VCaP (cell line): ENCODE data around the gene GH1.
A peak's percentile ranks its signal among the peaks of the same experiment; 100 is the strongest.

Experiments used
- H3K27ac ChIP-seq: fragments of 450-650 bp; 2 replicates; pipeline ENCODE4 v1.5.1; 2017
- CTCF ChIP-seq: fragments of 450-650 bp; conservative IDR thresholded peaks from 2 replicates; pipeline ENCODE4 v1.5.1; 2017; ENCODE audit warnings: mild to moderate bottlenecking, moderate library complexity

Gene GH1

GRCh38 chr17:63956296-63956920 lies 37.8 kb upstream of the GH1 start:
- H3K27ac ChIP-seq, result no peak overlapping the region
- no peak for TF ChIP-seq CTCF

DNA sequence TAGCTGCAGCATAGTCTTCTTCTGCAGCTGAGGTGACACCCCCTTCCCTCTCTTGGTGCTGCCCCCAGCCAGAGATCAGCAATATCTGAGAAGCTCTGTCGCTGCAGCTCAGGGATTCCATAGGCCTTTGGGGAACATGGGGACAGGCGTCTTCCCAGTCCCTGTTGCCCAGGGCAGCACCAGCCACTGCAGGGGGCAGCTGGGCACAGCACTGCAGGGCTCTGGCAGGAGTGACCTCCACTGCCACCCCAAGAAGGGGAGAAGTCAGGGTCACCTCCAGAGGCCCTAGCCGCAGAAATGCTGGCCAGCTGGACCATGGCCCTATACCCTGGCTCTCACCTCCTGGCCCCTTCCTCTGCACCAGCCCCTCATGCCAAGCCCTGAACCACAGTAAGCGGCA lies 37.2 kb upstream of the GH1 start:
- TF ChIP-seq CTCF, result no peak
- H3K27ac ChIP-seq, result no peak overlapping the region

DNA sequence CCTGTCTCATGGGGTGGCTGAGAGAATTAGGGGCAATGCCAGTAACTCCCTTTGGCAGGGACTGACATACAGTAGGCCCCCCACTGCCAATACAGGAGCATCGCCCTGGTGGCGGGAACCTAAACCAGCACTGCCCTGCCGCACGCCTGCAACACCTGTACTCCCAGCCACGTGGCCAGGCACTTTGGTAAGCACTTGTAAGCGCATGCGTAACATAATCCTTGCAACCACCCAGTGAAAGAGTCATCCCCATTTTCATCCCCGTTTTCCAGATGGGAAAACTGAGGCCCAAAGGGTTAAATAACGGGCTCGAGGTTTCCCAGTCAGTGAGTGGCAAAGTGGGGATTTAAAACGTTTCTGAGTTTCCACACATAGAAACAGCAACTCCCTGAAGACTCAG lies 36.6 kb upstream of the GH1 start:
- no peak for TF ChIP-seq CTCF
- H3K27ac ChIP-seq, result no peak overlapping the region

- no peak for TF ChIP-seq CTCF
- H3K27ac ChIP-seq, result no peak overlapping the region
These were observed 35.9 kb upstream of the GH1 start for GRCh38 chr17:63954402-63955063.

DNA sequence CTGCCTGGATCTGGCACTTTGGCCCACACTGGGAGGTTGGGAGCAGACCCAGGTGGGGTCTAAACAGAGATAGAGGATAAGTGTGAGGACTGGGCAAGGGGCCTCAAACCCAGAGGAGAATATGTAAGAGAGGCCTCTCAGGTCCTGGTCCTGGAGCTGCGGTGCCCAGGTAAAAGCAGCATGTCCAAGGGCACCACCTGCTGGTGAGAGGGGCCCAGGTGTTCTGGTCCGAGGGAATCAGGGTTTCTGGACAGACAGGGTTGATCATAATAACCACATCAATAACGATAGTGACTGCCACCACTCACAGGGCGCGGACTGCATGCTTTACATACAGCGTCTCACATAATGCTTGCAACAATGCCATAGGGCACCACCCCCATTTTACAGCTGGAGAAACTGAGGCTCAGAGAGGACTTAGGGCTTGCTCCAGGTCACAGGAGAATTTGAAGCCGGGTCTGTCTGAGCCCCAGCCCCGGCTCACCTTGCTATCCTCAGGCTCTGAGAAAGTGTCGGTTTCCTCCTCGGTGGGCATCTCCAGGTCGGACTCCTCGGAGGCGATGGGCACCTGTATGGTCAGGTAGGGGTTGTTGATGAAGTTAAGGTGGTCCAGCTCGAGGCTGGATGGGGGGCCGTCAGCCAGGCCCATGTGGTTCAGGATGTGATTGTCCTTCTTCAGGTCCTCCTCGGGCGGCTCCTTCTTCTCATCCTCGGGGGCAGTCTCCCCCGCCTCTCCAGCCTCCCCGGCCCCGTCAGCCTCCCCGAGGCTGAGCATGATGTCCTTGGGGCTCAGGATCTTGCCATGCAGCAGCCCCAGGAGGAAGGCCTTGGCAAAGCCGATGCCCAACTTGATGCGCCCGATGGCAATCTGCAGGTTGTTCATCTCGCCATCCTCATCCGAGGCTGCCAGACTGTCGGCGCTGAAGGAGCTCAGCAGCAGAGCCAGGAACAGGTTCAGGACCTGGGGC lies 32.6 kb upstream of the GH1 start:
- TF ChIP-seq CTCF, result peak; percentile 87
- no peak overlapping the region for H3K27ac ChIP-seq

GRCh38 chr17:63949576-63950250 lies 31.1 kb upstream of the GH1 start:
- no peak for TF ChIP-seq CTCF

GRCh38 chr17:63948521-63948920 lies 29.9 kb upstream of the GH1 start:
- no peak overlapping the region for H3K27ac ChIP-seq
- TF ChIP-seq CTCF, result no peak

More at GRCh38 chr17:63949576-63950250, 31.1 kb upstream of the GH1 start:
- no peak overlapping the region for H3K27ac ChIP-seq
